SKM-1 (cell line): ENCODE results near the gene GPR18.

ENCODE experiments used
- DNase-seq: peaks from one replicate; lab custom pipeline; 2025; ENCODE audit not compliant: unreplicated experiment; lab: John Stamatoyannopoulos, UW

The GPR18 gene

GRCh38 chr13:99258210-99258860, at the start of gene GPR18:
TSS of gene GPR18 (minus strand) at chr13:99258379. CDS start at chr13:99255872, 2,507 bp downstream.
- DNase-seq: no peak

GRCh38 chr13:99307648-99308339, 49.6 kb upstream of the GPR18 start:
- no peak for DNase-seq

DNA sequence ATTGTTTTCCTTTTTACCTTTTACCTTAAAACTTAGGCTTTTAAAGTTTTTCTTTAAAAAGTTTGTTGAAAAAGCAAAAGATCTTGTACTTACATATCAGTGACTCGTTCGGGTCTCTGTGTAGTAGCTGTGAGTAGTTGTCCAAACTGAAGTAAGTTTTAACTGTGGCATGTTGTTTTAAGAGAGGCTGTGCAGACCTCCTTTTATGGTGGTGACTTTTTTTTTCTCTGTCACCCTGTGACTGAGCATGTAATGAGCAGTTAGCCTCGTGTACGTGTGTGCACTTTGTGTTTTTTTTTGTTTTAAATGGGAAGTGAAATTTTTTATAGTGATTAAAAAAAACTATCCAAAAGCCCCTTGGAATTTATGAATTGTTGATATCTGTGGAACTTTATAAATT, 49.1 kb upstream of the GPR18 start, which contains the start of gene GPR183:
Gene GPR183, minus strand, starts transcription at position 153 of the 400 bp plus-strand sequence. CDS start 11,254 bp downstream, outside the sequence.
- DNase-seq: no peak

- no peak for DNase-seq
Observed at GRCh38 chr13:99305566-99305965, 47.4 kb upstream of the GPR18 start.

GRCh38 chr13:99305158-99305557, 47.0 kb upstream of the GPR18 start:
- no peak for DNase-seq

- no peak for DNase-seq
Observed at GRCh38 chr13:99304541-99304940, 46.4 kb upstream of the GPR18 start.

GRCh38 chr13:99303863-99304521, 45.8 kb upstream of the GPR18 start:
- no peak for DNase-seq

DNA sequence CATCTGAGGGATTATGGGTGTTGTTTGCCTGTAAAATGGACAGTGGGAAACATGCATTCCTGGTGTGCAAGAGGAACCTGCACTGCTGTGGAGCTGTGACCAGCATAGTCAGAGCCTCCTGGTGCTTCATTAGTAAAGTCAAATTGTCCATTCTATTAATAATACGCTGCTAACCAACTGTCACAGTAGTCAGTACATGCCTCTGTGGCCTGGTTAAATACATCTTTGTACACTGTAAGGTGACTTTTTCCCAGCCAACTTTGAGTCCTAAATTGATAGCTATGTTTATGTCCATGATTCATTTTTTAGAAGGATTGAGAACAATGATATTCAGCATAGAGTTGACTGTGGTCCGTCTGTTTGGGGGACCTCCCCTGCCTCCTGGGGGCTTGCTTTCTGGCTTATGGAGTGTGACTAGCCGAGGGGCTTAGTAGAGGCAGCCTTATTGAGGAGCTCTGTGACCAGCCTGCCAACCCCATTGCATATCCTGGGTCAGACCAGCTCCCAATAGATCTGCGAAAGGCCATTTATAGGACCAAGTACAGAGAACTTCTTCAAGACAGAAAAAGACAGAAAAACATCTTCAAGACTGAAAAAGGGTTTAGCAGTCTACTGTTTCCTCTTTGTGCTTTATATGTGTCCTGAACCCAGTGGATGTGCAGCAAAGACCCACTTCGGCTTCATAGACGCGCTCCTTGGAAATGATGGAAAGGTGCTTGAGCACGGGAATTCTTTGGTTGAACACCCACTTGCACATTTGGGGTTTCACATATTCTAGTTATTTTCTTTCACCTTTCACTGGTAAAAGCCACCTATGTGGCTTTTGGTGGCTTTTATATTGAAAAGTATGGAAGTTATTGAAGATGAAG, 44.7 kb upstream of the GPR18 start:
- DNase-seq: no peak

DNA sequence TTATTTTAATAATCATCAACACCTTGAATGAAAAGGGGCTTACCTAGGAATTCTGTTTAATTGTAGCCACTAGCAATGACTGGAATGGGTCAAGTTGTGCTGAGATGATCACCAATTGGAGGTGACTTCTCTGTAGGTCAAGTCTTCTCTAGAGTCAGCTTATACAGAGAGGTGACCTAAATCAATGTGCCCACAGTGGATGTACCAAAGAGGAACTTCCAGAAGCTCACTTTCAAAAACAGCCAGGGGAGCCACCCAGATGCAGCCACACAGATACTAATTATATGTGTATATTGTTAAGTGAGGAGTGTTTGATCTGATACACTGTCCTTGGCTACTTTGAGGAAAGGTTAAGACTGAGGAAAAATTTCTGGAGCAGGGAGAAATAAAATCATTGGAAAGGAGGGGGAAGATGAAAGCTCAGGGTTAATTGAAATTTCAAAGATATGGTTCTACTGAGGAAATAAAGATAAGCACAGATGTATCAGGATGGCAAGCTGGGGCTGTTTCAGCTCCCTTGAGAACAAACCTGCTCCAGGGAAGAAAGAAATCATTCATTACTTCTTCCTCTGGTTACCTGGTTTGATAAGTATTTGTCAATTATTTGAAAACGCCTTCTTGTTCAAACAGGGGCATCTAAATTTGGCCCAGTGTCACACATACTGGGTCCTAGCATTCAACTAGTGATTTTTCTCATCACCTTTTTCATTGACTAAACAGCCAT, 43.9 kb upstream of the GPR18 start:
- no peak for DNase-seq

GRCh38 chr13:99301056-99301838, 43.1 kb upstream of the GPR18 start:
- no peak for DNase-seq

GRCh38 chr13:99299920-99300341, 41.8 kb upstream of the GPR18 start:
- no peak for DNase-seq

DNA sequence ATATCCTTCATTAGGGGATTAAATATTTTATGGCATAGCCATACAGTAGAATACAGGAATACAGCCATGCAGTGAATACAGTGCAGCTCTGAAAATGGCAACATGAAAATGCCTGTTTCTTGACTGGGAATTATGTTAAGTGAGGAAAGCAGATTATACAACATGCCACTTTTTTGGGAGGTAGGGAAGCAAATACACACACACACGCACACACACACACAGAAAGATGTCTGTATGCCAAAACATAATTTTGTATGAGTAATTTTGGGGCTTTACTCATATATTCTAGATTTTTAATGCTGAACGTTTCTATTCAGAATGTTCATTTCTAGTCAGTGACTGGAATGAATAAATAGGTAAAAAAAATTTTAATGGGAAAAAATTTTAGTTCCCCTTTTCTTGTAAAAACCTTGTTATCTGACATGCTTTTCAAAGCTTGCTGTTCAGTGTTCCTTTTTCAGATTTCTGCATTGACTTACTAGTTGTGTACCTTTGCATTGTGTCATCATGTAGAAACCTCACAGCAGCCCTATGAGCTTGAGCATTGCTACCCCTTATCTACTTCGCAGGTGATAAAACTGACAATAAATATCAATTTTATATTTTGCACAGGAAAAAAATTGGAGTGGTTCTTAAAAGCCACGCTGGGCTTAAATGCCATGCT, 41.2 kb upstream of the GPR18 start:
- DNase-seq: no peak

GRCh38 chr13:99298056-99298455, 39.9 kb upstream of the GPR18 start:
- no peak for DNase-seq

DNA sequence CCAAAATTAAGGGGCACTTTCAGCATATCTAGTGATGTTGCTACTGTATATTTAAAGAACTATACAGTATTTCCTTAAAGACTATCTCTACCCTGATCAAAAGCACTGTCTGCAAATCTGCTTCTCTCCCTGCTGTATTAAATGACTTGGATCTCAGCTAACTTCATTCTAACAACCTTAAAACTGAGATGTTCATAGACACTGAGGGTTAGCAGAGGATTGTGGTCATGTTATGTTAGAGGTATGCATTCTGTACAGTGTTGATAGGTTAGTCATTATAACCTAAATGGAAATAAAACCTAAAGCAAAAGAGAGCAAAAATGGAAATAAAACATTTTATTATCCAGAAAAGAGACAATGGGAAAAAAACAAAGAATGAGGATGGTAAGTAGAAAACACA, 39.2 kb upstream of the GPR18 start:
- no peak for DNase-seq

DNA sequence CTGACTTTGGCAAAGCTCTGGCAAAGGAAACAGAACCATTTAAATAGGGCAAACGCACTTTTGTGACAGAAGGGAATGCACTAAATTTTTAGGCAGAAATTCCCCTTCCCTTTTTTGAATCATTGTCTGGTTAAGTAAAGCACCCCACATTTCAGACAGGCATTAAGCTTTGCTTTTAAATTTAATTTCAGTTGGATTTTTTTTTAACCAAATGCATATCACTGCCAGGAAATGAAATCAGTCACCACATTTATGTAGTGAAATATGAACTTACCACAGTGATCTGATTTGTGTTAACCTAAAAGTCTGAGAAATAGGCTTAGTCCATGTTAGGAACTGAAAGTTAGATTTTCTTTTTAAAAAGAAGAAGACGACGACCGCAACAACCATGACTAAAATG, 38.2 kb upstream of the GPR18 start:
- no peak for DNase-seq

GRCh38 chr13:99295488-99296252, 37.5 kb upstream of the GPR18 start:
- no peak for DNase-seq

DNA sequence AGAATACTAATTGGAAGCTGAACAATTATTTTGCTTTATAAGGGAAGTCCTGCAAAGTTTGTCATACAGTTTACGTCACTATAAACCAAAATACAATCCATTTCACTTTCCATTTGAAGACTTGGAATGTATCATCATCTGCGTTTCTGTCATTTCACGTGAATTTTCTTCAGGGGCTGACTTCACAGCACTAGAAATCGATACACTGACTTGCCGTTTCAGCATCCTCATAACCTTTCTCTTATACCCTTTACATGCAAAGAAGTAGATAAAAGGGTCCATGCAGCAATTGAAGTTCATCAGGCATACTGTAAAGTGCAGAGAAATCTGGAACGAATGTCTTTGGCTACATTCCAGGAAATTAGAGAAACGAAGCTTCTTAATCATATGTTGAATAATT, 36.8 kb upstream of the GPR18 start:
- DNase-seq: no peak

DNA sequence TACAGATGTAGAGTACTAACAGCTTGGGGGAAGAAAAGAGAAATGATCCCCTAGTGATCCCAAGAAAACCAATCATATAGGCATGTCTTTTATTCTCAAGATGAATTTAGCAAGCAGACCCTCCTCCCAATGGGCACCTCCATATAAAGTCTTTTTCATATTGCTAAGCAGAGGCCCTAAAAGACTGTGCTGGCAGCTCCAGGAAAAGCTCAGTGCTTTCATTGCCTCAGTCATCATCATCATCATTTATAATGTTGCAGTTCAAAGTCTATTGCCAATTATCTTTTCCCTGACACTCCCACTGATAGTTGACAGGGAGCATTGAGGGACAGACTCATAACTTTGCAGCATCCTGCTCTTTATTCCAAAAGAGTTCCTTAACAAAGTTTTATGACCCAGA, 36.0 kb upstream of the GPR18 start:
- no peak for DNase-seq
